Naive B cell (primary cell): ENCODE results near the gene CACNA1C. TPM values are rescaled to one million over a fixed set of nuclear protein-coding genes. Genes with fewer than 3 reads are reported as not detected.

Source experiments
- ATAC-seq, 2 donors: fragments of 150-1000 bp; cut with Tn5 transposase; 2 replicates each; pipeline ENCODE4 v1.10.0; 2021; ENCODE audit warnings: low read depth in 2 of 2, mild to moderate bottlenecking in 2 of 2, moderate library complexity in 2 of 2
- DNase-seq: peaks from one replicate; pipeline ENCODE4 v3.0.0; 2022
- H3K27ac Mint-ChIP-seq, 6 donors: one replicate each; pipeline ENCODE4 v1.8.0; 2020 to 2022; ENCODE audit warnings: mild to moderate bottlenecking in 6 of 6, mixed read lengths in 6 of 6, moderate library complexity in 5 of 6, inconsistent platforms in 2 of 6
- H3K27me3 Mint-ChIP-seq, 3 donors: one replicate each; pipeline ENCODE4 v1.8.0; 2021 to 2022; ENCODE audit warnings: mixed read lengths in 3 of 3, mild to moderate bottlenecking in 1 of 3
- H3K36me3 Mint-ChIP-seq, 2 donors: one replicate each; pipeline ENCODE4 v1.8.0; 2020 to 2022; ENCODE audit warnings: mixed read lengths in 2 of 2, inconsistent platforms in 1 of 2, mild to moderate bottlenecking in 1 of 2
- H3K4me1 Mint-ChIP-seq, 3 donors: one replicate each; pipeline ENCODE4 v1.8.0; 2020 to 2022; ENCODE audit warnings: mixed read lengths in 3 of 3, inconsistent platforms in 1 of 3, mild to moderate bottlenecking in 1 of 3, moderate library complexity in 1 of 3
- H3K4me3 Mint-ChIP-seq, 8 donors: one replicate each; pipeline ENCODE4 v1.8.0; 2020 to 2022; ENCODE audit warnings: mild to moderate bottlenecking in 8 of 8, mixed read lengths in 8 of 8, moderate library complexity in 8 of 8, inconsistent platforms in 2 of 8
- H3K9me3 Mint-ChIP-seq, 7 donors: one replicate each; pipeline ENCODE4 v1.8.0; 2020 to 2022; ENCODE audit warnings: mixed read lengths in 7 of 7, mild to moderate bottlenecking in 5 of 7, inconsistent platforms in 2 of 7, moderate library complexity in 1 of 7
- polyA plus RNA-seq, 6 donors: library from polyadenylated mRNA; unstranded; fragments of 300-500 nt; fragmentation: Illumina TruSeq; gene quantifications; one replicate each; pipeline ENCODE4 v1.2.3, GENCODE V29; 2021; ENCODE audit warnings: low read depth in 6 of 6

The CACNA1C gene
- polyA plus RNA-seq, 6 donors from 2014 or later: 0.03 to 0.09 (median 0.06) TPM; not detected in 1

GRCh38 chr12:2113119-2113912, 60.5 kb downstream of the CACNA1C start:
- Mint-ChIP-seq H3K27me3 (peaks cover 0 to 13% (median 0%) of the 10 kb centered on the region in 3 donors), H3K4me3 (peak overlapping the region in 1 of 8 donors; percentile 42), H3K4me1 (no peaks in the 10 kb centered on the region), H3K36me3 (no peaks in the 10 kb centered on the region), H3K9me3 (no peaks in the 10 kb centered on the region), H3K27ac (peak overlapping the region in 1 of 6 donors; percentile 70)
- DNase-seq (no peak), ATAC-seq (no peak)

- ATAC-seq (no peak), DNase-seq (no peak)
- Mint-ChIP-seq H3K9me3 (no peaks in the 10 kb centered on the region), H3K4me3 (no peak overlapping the region), H3K4me1 (no peaks in the 10 kb centered on the region), H3K27ac (no peak overlapping the region), H3K27me3 (peaks cover 0 to 13% (median 0%) of the 10 kb centered on the region in 3 donors), H3K36me3 (no peaks in the 10 kb centered on the region)
Observed at GRCh38 chr12:2114071-2114470, 61.3 kb downstream of the CACNA1C start.

GRCh38 chr12:2115101-2115845, 62.5 kb downstream of the CACNA1C start:
- no peak overlapping the region for H3K4me3 Mint-ChIP-seq
- peaks cover 0 to 13% (median 0%) of the 10 kb centered on the region in 3 donors for H3K27me3 Mint-ChIP-seq
- DNase-seq (no peak), ATAC-seq (no peak)
- no peaks in the 10 kb centered on the region for H3K4me1 Mint-ChIP-seq
- H3K9me3 Mint-ChIP-seq: no peaks in the 10 kb centered on the region
- H3K27ac Mint-ChIP-seq: no peak overlapping the region
- no peaks in the 10 kb centered on the region for H3K36me3 Mint-ChIP-seq

GRCh38 chr12:2117541-2117940, 64.8 kb downstream of the CACNA1C start:
- no peak overlapping the region for H3K4me3 Mint-ChIP-seq
- H3K4me1 Mint-ChIP-seq: no peaks in the 10 kb centered on the region
- no peaks in the 10 kb centered on the region for H3K9me3 Mint-ChIP-seq
- peaks cover 0 to 9% (median 0%) of the 10 kb centered on the region in 3 donors for H3K27me3 Mint-ChIP-seq
- DNase-seq (no peak), ATAC-seq (no peak)
- H3K27ac Mint-ChIP-seq: no peak overlapping the region
- H3K36me3 Mint-ChIP-seq: no peaks in the 10 kb centered on the region

GRCh38 chr12:2118061-2118460, 65.3 kb downstream of the CACNA1C start:
- Mint-ChIP-seq H3K27ac (no peak overlapping the region), H3K4me3 (no peak overlapping the region), H3K27me3 (peaks cover 0 to 9% (median 0%) of the 10 kb centered on the region in 3 donors), H3K36me3 (no peaks in the 10 kb centered on the region), H3K9me3 (no peaks in the 10 kb centered on the region), H3K4me1 (no peaks in the 10 kb centered on the region)
- no peak for DNase-seq
- ATAC-seq: no peak

- Mint-ChIP-seq H3K27me3 (peaks cover 0 to 9% (median 0%) of the 10 kb centered on the region in 3 donors), H3K9me3 (no peaks in the 10 kb centered on the region), H3K4me1 (no peaks in the 10 kb centered on the region), H3K4me3 (no peak overlapping the region), H3K27ac (no peak overlapping the region), H3K36me3 (no peaks in the 10 kb centered on the region)
- DNase-seq (no peak), ATAC-seq (no peak)
Observed at GRCh38 chr12:2118481-2119255, 65.9 kb downstream of the CACNA1C start.

GRCh38 chr12:2119266-2119665, 66.5 kb downstream of the CACNA1C start:
- ATAC-seq (no peak), DNase-seq (no peak)
- Mint-ChIP-seq H3K4me1 (no peaks in the 10 kb centered on the region), H3K27me3 (peaks cover 0 to 9% (median 4%) of the 10 kb centered on the region in 3 donors), H3K9me3 (no peaks in the 10 kb centered on the region), H3K27ac (no peak overlapping the region), H3K4me3 (no peak overlapping the region), H3K36me3 (no peaks in the 10 kb centered on the region)

- Mint-ChIP-seq H3K27me3 (peaks cover 2 to 10% (median 9%) of the 10 kb centered on the region in 3 donors), H3K4me1 (no peaks in the 10 kb centered on the region), H3K27ac (no peak overlapping the region), H3K9me3 (no peaks in the 10 kb centered on the region), H3K36me3 (no peaks in the 10 kb centered on the region), H3K4me3 (no peak overlapping the region)
- no peak for DNase-seq
- no peak for ATAC-seq
Observed at GRCh38 chr12:2120982-2121758, 68.4 kb downstream of the CACNA1C start.

GRCh38 chr12:2124466-2125023, 71.8 kb downstream of the CACNA1C start:
- H3K27ac Mint-ChIP-seq: no peak overlapping the region
- no peak for ATAC-seq
- H3K36me3 Mint-ChIP-seq: no peaks in the 10 kb centered on the region
- no peaks in the 10 kb centered on the region for H3K9me3 Mint-ChIP-seq
- H3K4me1 Mint-ChIP-seq: no peaks in the 10 kb centered on the region
- no peak overlapping the region for H3K4me3 Mint-ChIP-seq
- H3K27me3 Mint-ChIP-seq: peaks cover 6 to 10% (median 10%) of the 10 kb centered on the region in 3 donors
- no peak for DNase-seq

- peaks cover 6 to 10% (median 10%) of the 10 kb centered on the region in 3 donors for H3K27me3 Mint-ChIP-seq
- H3K36me3 Mint-ChIP-seq: no peaks in the 10 kb centered on the region
- no peak overlapping the region for H3K4me3 Mint-ChIP-seq
- no peak overlapping the region for H3K27ac Mint-ChIP-seq
- no peaks in the 10 kb centered on the region for H3K4me1 Mint-ChIP-seq
- ATAC-seq: no peak
- DNase-seq: no peak
- no peaks in the 10 kb centered on the region for H3K9me3 Mint-ChIP-seq
Observed at GRCh38 chr12:2125651-2126522, 73.1 kb downstream of the CACNA1C start.

- DNase-seq (no peak), ATAC-seq (no peak)
- no peak overlapping the region for H3K27ac Mint-ChIP-seq
- H3K4me3 Mint-ChIP-seq: no peak overlapping the region
- H3K9me3 Mint-ChIP-seq: no peaks in the 10 kb centered on the region
- H3K36me3 Mint-ChIP-seq: no peaks in the 10 kb centered on the region
- H3K4me1 Mint-ChIP-seq: no peaks in the 10 kb centered on the region
- peaks cover 6 to 10% (median 10%) of the 10 kb centered on the region in 3 donors for H3K27me3 Mint-ChIP-seq
Observed at GRCh38 chr12:2126676-2127406, 74.1 kb downstream of the CACNA1C start.
